HG02588 (cell line): ENCODE data around the gene CD96.
A peak's percentile ranks its signal among the peaks of the same experiment; 100 is the strongest.
"Not testable (repeated sequence)": the region's sequence is repeated elsewhere in the genome, so short reads cannot be mapped to it uniquely, and the experiment has no call there.

ENCODE experiments used
- ATAC-seq: cut with Tn5 transposase; IDR thresholded peaks from one replicate; pipeline ENCODE4 v1.9.1; 2021; ENCODE audit warnings: mild to moderate bottlenecking, moderate library complexity; ENCODE audit not compliant: unreplicated experiment

The CD96 gene, protein sequence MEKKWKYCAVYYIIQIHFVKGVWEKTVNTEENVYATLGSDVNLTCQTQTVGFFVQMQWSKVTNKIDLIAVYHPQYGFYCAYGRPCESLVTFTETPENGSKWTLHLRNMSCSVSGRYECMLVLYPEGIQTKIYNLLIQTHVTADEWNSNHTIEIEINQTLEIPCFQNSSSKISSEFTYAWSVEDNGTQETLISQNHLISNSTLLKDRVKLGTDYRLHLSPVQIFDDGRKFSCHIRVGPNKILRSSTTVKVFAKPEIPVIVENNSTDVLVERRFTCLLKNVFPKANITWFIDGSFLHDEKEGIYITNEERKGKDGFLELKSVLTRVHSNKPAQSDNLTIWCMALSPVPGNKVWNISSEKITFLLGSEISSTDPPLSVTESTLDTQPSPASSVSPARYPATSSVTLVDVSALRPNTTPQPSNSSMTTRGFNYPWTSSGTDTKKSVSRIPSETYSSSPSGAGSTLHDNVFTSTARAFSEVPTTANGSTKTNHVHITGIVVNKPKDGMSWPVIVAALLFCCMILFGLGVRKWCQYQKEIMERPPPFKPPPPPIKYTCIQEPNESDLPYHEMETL

DNA sequence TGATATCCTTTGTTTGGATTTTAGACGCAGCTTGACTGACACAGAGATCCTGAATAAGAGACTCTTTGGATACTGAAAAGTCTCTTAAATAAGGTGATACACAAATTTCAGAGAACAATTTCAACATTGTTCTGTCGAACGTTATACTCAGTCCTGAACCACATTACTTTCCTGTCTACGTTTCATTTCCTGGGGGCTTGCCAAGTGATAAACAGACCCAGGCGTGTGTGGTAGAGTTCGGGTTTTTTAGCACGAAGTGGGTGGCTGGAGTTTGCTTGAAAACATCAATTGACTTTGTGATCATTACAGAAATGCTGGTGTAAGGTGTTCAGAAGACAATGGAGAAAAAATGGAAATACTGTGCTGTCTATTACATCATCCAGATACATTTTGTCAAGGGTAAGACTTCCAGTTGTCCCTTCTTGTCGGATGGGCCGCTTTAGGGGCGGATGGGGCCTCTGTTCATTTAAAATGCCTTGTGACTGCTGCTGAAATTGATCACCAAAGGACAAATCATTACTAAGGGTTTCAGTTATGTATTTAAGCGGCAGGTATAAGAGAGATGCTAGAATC lies at the start of gene CD96:
Gene CD96 (plus strand): TSS at position 287 of the 573 bp plus-strand sequence. CDS start 52 bp downstream, at position 339.
- peak; percentile 36 for ATAC-seq

DNA sequence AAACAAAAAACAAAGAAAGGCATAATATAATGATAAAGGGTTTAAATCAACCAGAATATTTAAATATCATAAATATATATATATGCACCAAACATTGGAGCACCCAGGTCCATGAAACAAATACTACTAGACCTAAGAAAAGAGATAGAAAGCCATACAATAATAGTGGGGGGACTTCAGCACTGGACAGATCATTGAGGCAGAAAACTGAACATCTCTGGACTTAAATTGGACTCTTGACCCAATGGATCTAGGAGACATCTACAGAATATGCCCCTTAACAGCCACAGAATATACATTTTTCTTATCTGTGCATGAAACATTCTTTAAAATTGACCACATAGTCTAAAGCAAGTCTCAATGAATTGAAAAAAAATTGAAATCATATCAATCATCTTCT lies 48.7 kb upstream of the CD96 start:
- ATAC-seq = no peak

DNA sequence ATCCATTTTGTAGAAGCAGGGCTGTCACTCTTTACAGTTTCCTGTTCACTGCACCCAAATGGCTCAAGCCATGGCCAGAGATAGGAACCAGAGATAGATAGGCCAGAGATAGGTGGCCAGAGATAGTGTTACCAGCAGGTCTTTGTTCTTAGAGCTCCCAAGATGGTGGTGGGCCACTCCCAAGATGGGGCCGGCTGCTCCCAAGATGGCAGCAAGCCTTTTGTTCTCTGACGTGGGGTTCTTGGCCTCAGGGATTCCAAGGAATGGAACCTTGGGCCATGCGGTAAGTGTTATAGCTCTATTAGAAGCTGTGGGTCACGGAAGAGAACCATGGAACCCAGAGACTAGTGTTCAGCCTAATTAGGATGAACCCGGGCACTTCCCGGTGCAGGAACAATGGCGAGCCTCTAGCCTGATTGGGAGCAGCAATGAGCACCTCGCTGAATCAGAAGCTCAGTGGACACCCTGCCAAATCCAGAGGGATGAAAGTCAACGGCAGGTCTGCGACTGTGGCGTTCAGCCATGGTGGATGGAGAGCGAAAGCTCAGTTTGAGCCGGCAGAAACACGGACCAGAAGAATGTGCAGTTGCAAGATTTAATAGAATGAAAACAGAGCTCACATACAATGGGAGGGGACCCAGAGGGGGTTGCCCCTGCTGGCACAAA lies 45.0 kb upstream of the CD96 start:
- ATAC-seq = no peak

DNA sequence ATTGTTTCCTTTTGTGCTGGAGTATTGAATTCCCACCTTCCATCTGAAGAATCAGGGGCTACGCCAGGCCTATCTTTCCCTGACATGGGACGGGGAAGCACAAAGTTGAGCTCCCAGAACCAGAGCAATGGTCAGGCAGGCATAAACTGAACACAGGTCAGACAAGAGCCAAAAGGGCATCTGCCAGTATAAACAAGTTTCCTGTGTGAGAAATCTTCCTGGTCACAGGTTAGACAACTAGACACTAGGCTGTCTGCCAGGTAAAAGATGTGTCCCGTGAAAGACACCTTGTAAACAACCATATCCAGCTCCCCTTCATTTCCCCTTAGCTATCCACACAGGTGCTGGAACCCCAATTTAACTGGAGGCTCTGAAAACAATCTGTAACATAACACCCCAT lies 44.0 kb upstream of the CD96 start:
- ATAC-seq = no peak

DNA sequence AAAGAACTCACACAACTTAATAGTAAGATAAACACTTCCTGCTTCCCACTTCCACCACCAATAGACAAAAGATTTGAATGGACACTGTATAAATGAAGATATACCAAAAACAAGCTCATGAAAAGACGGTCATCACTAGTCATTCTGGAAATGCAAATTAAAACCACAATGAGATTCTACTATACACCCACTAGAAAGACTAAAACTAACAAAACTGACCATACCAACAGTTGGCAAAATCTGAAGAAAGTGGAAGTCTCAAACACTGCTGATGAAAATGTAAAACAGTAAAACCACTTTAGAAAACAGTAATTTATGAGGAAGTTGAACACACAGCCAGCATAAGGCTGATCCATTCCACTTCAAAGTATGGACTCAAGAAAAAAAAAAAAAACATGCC lies 35.6 kb upstream of the CD96 start:
- ATAC-seq = peak; percentile 85

DNA sequence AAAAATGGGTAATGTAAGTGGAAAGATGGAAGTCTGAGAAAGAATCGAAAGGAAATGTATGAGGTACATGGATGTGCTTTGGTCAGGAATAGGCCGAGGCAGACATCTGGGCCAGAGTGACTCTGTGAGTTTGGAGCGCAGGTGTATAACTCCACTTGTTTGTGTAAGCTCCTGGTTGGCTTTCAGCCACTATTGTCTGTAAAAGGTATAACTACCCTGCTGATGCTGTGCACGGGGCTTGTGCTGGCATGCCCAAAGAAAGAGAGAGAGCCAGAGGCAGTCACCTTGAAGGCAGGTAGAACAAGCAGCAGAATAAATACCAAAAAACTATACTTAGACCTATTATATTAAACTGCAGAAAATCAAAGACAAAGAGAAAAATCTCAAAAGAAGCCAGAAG lies 32.7 kb upstream of the CD96 start:
- no peak for ATAC-seq

DNA sequence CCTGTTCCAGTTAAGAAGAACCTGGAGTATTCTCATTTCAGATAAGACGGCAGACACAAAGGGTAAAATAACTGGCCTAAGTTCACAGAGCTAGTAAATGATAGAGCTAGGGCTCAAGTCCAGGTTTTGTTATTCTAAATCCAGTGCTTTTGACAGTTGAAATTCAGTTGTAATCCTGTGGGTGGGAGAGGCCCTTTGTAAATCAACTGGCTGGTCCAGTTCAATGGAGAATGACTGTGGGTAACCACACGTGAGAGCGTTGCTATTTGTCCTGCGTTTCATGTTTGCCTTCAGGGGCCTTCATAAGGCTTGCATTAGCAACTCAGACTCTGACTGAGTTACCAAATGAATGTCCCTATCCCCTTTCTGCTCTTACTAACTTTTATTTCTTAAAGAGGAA lies 24.2 kb upstream of the CD96 start:
- ATAC-seq = no peak

DNA sequence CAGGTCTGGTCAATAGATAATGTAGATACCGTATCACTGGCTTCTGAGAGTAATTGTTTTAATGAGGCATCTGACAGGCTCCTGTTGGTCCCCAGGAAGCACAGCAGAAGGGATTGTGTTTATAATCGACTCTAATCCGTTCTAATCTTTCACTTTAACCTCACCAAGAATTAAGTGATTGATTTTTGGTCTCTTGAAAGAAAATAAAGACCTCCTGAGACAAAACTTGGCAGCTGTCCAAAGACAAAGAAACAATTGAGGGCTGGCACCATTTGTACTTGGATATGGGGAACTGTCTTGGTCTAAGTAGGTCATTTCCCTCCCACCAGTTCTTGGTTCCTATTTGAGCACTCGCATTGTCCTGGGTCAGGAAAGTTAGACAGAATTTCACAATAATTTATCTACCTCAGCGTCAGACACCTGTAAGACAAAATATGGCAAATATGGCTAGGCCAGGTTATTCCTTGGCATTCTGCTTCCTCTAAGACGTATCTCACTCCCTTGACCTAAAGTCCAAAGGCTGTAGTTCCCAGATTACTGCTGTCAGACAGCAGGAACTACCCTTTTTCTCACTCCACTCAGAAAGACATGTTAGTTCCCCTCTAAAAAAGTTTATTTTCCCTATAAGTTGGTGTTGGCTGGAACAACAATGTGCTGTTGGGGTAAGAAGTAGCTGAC lies 22.7 kb upstream of the CD96 start:
- no peak for ATAC-seq

DNA sequence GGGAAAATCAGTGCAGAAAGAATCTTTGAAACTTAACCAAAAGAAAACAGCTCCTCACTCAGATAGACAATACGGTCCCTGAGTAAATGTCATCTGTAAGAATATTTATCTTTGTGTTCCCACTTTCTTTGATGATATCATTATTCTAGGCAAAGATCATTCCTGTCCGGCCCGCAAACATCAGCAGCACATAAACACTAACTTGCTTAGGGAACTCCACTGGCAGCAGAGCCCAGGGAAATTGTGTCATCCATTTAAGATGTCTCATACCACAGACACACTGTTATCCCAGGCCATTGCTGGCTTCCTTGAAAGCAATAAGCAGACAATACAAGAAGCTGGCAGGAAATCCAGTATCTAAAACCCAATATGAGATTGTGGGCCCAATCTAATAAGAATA lies 20.1 kb upstream of the CD96 start:
- ATAC-seq = no peak

DNA sequence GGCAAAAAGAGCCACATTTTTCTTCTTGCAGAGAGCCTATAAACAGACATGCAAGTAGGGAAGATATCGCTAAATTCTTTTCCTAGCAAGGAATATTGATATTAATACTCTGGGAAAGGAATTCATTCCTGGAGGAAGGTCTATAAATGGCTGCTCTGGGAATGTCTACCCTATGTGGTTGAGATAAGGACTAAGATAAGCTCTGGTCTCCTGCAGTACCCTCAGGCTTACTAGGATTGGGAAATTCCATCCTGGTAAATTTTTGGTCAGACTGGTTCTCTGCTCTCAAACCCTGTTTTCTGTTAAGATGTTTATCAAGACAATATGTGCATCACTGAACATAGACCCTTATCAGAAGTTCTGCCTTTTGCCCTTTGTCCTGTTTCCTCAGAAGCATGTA lies 17.5 kb upstream of the CD96 start:
- not testable (repeated sequence) for ATAC-seq

DNA sequence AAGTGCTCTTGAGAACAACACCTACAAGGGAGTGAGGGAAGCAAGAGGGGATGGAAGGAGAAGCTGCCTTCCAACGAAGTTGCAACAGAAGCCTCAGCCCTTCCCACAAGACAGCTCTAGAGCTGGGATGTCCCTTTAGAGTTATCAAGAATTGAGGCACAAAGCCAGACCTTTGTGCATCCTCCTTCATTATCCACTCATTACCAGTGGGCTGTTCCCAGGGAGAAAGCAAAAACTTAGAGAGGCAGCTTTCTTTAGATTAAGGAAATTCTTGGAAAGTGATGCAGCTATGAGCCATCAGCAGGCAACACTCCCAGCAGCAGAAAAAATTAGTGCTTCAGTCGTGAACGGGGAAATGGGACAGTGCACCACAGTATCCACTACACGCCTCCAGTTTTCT lies 10.6 kb upstream of the CD96 start:
- ATAC-seq = no peak

DNA sequence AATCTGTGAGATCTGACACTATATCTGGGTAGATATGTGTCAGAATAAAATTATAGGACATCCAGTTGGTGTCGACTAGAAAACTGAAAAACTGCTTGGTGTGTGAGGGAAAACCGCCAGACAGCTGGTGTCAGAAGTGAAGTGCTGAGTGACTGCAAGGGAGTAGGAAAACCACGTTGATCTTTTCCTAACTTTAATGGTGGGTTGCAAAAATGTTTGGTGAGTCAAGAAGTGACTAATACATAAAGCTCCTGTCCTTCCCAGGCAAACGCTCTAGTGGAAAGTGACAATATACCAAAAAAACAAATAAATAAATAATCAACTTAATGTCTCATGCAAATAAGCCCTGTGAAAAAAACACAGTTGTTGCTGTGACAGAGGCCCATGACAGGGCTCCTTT lies 7.3 kb upstream of the CD96 start:
- ATAC-seq = no peak

DNA sequence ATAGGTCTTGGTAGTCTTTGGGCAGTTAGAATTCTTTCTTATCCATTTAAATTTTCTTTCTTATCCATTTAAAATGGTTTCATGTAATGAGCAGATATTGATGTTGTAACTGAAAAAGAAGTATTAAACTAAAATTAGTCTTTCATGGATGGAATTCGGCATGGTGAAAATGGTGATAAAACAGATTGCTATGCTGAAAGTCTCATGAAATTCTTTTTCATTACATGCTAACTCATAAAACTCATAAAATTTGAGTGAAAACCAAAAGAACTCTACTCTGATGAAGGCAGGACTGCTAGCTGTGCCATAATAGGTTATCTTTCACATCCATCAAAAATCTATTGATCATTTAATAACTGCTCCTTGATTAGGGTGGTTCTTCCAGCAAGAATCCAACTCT lies 3.9 kb upstream of the CD96 start:
- ATAC-seq = no peak

DNA sequence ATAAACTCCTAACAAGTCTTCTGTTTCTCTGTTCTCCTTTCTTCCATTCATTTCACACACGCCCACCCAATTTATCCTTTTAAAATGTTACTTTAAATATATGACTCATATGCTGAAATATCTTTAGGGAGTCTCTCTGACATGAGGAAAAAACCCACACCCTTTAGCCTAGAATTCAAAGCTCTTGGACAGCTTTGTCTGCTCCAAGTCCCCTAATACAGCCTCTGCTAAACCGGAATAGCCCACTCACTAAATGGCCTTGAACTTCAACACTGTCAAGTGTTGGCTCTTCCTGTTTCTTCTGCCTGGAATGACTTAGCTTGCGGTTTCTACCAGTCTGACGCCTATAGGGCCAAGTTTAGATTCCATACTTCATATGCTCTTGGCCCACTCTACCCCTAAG lies 3.3 kb upstream of the CD96 start:
- ATAC-seq = peak; percentile 44

DNA sequence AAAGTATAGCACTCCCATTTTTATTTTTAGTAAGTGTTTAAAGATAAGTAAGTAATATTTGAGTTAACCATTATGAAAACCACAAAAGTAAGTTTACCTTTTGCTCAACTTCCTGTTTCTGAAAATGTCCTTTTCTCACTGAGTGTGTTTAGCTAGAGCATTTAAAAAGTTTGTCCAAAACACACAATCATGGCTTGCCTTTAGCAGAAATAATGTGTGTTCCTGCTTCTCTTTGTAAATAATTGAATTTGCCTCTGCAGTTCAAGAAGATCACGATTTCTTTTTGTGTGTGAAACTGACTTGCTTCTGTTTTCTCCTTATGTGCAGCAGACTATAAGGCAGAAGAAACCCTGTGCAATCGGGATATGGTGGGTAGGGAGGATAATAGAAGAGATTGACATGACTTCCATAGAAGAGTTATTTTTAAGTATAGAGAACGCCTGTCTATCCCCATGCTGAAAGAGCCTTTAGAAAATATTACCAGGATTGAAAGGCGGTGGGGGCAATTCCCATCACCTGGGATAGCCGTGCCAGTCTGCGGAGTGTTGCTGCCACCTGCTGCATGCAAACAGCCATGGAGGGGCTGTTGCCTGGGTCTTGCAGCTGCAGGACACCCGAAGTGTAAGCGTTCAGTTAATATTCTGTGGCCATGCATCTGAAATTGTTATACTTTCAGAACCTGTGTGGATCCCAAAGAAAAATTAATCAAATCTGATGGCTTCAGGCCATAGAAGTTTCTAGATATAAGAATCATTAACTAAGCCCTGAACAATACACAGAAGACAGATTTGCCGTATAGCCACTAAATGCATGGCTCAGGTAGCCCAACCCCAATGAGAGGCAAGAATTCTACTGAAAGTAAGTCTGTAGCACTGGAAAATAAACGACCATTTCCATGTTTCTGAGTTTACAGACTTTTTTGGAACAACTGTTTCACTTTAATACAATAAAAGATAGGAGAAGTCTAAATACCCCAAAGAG lies 2.4 kb upstream of the CD96 start:
- ATAC-seq = peak; percentile 66

DNA sequence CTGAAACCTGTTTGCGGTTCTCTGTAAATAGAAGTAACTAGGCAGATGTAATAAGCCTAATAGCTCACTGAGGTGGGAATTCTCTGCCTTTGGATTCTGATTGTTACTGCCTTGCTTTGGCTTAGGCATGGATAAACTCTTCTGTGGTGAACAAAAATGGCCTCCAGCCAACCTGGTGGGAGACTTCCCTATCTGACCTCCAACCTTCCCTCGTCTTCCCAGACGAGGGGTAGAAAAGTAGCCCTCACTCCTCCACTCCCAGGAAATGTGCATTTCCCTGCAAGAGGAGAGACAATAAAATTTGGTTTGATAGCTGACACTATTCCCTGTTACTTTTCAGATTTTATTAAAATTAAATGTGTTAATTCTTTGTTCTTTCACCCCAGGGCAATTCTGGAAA lies 606 bp upstream of the CD96 start:
- ATAC-seq = no peak

DNA sequence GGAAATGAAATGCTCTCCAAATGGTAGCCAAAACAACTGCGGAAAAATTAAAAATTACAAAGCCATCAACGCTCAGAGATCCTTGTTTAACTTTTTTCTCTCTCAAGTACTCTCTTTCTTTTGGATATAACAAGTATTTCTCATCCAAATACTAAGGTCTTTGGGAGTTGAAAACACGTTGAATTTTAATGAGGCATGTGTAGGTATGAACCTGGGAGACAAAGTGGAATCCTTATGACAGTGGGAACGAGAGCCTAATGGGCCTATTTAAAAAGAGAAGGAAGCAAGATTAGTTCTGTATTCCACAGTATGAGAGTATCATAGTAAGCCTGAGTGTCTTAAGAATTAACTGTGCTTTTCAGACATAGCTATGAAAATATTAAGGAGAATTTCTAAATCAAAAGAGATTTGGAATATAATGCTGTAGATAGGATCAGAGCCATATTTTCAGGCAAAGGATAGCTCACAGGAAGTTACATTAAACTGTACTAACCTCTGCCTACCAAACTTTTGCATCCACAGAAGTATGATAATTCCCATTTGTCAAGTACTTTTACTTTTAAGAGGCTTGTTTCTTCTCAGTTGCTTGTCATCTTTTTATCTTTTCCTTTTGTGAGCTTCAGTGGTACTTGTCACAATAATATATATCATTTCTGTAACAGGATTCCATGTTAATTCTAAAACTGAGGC lies 759 bp downstream of the CD96 start:
- ATAC-seq = no peak

DNA sequence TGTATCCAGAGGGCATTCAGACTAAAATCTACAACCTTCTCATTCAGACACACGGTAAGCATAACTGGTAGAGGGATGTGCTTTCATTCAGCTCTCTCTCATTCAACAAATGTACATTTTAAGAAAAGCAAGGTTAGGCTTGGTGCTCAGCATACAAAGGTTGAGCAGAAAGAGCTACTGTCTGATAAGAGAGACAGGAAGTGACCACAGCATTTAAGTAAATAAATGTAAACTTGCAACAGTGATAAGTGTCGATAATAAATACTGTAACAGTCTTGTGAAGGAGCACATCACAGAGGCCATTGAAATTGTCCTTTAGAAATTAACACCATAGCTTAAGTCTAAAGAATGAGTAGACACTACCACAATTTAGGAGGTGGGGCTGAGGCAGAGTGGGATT lies 3.4 kb downstream of the CD96 start:
- ATAC-seq = no peak

DNA sequence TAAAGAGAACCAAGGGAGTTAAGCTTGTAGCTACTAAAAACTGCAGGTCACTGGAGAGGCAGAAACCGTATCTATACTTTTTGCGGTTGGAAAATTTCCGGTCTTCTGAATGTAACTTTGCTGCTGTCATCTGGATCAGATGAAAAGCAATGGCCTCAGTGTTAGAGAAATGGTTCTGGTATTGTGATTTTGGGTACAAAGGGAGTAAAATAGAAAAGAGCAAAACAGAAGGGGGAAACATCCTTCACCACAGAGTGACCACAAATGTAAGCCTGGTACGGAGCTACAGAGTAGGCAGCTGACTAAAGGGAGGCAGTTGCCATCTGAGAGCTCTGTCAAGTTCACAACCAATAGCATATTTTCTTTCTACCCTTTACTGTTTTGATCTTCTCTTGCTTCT lies 5.6 kb downstream of the CD96 start:
- peak; percentile 83 for ATAC-seq

DNA sequence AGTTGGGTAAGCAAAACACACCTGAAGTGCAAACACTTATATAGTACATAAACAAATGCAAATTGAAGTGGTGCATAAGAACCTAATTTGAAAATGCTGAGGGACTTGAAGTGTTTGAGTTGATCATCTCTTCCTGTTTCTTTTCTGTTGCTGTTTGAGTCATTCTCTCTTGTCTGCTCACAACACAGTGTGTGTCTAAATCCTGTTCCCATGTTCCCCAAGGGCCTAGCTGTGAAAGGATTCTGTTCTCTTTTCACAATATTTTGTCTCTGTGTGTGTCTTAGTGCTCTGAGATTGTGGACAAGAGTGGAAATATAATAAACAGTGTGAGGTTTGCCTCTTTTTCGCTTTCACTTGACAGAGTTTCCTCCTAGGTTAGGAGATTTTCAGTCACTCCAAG lies 6.1 kb downstream of the CD96 start:
- ATAC-seq = peak; percentile 69
